Effector memory CD4-positive, alpha-beta T cell (primary cell): ENCODE results near the gene PML.

Experiments used
- DNase-seq, 3 donors: peaks; one replicate each; pipeline ENCODE4 v3.0.0-alpha.2; 2020
- H3K27ac ChIP-seq: 2 replicates; pipeline ENCODE4 v1.7.0; 2013; ENCODE audit warnings: mild to moderate bottlenecking, low read length, moderate library complexity; ENCODE audit not compliant: insufficient read depth, poor library complexity, severe bottlenecking
- H3K27me3 ChIP-seq: replicated peaks from 2 replicates; pipeline ENCODE4 v1.7.0; 2013; ENCODE audit warnings: mild to moderate bottlenecking, low read length; ENCODE audit not compliant: insufficient read depth, control insufficient read depth, poor library complexity, severe bottlenecking
- H3K36me3 ChIP-seq: 2 replicates; pipeline ENCODE4 v1.7.0; 2013; ENCODE audit warnings: mild to moderate bottlenecking, low read length, moderate library complexity; ENCODE audit not compliant: control insufficient read depth, insufficient read depth
- H3K4me1 ChIP-seq: 2 replicates; pipeline ENCODE4 v1.7.0; 2013; ENCODE audit warnings: low read length, mild to moderate bottlenecking; ENCODE audit not compliant: control insufficient read depth, insufficient read depth, poor library complexity, severe bottlenecking
- H3K4me3 ChIP-seq: 2 replicates; pipeline ENCODE4 v1.7.0; 2013; ENCODE audit warnings: low read length, low read depth, mild to moderate bottlenecking; ENCODE audit not compliant: insufficient read depth, poor library complexity, severe bottlenecking
- H3K9me3 ChIP-seq: 2 replicates; pipeline ENCODE4 v1.7.0; 2013; ENCODE audit warnings: mild to moderate bottlenecking, low read length, moderate library complexity; ENCODE audit not compliant: control insufficient read depth

Gene PML

GRCh38 chr15:74008901-74009300, 14.4 kb downstream of the PML start:
- Histone ChIP-seq H3K27ac (no peak overlapping the region), H3K36me3 (peaks cover 4% of the 10 kb centered on the region), H3K4me1 (no peaks in the 10 kb centered on the region)

DNA sequence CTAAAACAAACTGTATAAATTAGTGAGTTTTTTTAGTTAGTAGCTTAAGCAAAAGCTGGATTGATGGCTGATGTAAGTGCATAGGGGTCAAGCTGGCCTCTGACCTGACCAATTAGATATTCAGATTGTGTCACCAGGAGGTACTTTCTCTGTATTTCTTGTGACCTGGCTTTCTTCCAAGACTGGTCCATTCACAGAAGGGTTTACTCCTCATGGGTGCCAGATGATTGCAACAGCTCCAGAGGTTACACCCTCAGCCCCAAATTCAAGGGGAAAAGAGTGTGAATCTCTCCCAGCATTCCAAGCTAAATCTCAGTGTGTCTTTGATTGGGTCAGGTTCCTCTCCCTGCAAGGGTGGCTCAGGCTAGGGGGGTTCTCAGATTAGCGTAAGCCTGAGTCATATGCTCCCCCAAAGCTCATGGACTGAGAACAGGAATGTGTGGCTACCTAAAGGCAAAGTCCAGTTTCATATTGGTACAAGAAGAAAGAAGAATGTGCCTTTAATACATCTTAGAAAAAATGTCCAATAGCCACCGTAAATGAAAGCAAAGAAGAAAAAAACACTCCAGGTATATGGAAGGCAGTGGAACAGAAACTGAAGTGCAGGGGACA, 16.5 kb downstream of the PML start:
- Histone ChIP-seq H3K27me3 (no peaks in the 10 kb centered on the region), H3K27ac (no peak overlapping the region), H3K9me3 (no peaks in the 10 kb centered on the region), H3K4me1 (no peaks in the 10 kb centered on the region), H3K4me3 (no peak overlapping the region), H3K36me3 (peaks cover 4% of the 10 kb centered on the region)
- no peak for DNase-seq

More at GRCh38 chr15:74008901-74009300, 14.4 kb downstream of the PML start:
- no peak overlapping the region for H3K4me3 ChIP-seq
- H3K9me3 ChIP-seq, result no peaks in the 10 kb centered on the region
- no peak for DNase-seq
- no peaks in the 10 kb centered on the region for H3K27me3 ChIP-seq

DNA sequence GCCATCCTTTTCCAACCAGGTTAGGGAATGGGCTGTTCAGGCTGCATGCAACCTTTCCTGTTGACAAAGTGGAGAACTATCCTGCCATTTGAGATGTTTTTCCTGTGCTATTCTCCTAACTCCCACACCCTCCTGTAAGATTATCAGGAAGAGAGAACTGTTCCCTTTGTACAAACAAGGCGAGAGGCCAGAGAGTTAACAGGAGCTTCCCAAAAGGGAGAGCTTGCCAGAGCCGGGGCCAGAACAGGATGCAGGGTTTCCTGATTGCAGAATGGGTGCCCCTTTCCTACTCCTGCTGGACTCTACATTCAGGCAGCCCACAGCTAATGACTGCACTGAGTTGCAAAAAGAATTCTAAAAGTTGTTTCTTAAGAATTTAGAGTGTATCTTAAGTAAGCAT, 17.1 kb downstream of the PML start:
- Histone ChIP-seq H3K27ac (no peak overlapping the region), H3K4me1 (no peaks in the 10 kb centered on the region), H3K36me3 (peaks cover 4% of the 10 kb centered on the region), H3K9me3 (no peaks in the 10 kb centered on the region), H3K4me3 (no peak overlapping the region), H3K27me3 (no peaks in the 10 kb centered on the region)
- DNase-seq, result no peak

DNA sequence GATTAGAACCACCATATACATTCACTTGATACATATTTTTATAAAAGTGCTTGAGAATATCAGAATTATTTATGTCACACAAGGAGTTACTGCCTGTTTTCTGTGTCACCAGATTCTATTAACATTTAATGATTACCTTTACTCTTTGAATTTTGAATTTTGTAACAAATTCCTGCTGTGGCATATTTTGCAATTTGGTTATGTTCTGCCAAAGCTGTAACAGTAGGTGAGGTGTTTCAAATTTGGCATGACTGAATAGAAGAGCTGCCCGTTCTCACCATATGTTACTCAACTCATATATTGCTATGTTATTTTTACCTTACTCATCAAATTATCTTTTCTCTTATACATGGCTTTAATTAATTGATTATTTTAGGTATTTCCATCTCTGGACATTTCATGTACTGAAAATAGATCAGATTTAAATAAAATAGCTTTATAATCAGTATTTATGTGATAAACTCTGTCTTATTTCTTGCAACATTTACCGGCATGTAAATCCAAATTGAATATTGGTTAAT, 18.9 kb downstream of the PML start:
- Histone ChIP-seq H3K4me3 (no peak overlapping the region), H3K4me1 (no peaks in the 10 kb centered on the region), H3K9me3 (no peaks in the 10 kb centered on the region), H3K36me3 (no peaks in the 10 kb centered on the region), H3K27ac (no peak overlapping the region), H3K27me3 (no peaks in the 10 kb centered on the region)
- no peak for DNase-seq

GRCh38 chr15:74019734-74020133, 25.2 kb downstream of the PML start:
- peaks cover 27% of the 10 kb centered on the region for H3K36me3 ChIP-seq
- DNase-seq, result no peak

DNA sequence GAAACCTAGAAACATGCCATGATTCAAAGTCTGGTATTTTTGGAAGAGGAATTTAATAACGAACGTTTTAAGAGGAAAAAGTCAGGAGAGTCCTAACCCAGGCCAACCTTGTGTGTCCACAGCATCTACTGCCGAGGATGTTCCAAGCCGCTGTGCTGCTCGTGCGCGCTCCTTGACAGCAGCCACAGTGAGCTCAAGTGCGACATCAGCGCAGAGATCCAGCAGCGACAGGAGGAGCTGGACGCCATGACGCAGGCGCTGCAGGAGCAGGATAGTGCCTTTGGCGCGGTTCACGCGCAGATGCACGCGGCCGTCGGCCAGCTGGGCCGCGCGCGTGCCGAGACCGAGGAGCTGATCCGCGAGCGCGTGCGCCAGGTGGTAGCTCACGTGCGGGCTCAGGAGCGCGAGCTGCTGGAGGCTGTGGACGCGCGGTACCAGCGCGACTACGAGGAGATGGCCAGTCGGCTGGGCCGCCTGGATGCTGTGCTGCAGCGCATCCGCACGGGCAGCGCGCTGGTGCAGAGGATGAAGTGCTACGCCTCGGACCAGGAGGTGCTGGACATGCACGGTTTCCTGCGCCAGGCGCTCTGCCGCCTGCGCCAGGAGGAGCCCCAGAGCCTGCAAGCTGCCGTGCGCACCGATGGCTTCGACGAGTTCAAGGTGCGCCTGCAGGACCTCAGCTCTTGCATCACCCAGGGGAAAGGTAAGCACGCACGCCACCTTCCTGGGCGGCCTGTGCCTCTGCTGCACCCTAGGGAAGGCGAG, 28.4 kb downstream of the PML start:
- no peak overlapping the region for H3K4me3 ChIP-seq
- no peak for DNase-seq
- no peak overlapping the region for H3K27ac ChIP-seq
- no peaks in the 10 kb centered on the region for H3K9me3 ChIP-seq
- H3K27me3 ChIP-seq, result no peaks in the 10 kb centered on the region
- peaks cover 48% of the 10 kb centered on the region for H3K36me3 ChIP-seq
- peaks cover 4% of the 10 kb centered on the region for H3K4me1 ChIP-seq

More at GRCh38 chr15:74019734-74020133, 25.2 kb downstream of the PML start:
- Histone ChIP-seq H3K9me3 (no peaks in the 10 kb centered on the region), H3K27me3 (no peaks in the 10 kb centered on the region), H3K4me1 (peaks cover 4% of the 10 kb centered on the region), H3K27ac (no peak overlapping the region), H3K4me3 (no peak overlapping the region)

GRCh38 chr15:74024687-74025086, 30.2 kb downstream of the PML start:
- DNase-seq, result no peak
- Histone ChIP-seq H3K27ac (no peak overlapping the region), H3K9me3 (no peaks in the 10 kb centered on the region), H3K36me3 (peaks cover 52% of the 10 kb centered on the region), H3K27me3 (no peaks in the 10 kb centered on the region), H3K4me1 (no peaks in the 10 kb centered on the region), H3K4me3 (no peak overlapping the region)

GRCh38 chr15:74025436-74025835, 30.9 kb downstream of the PML start:
- Histone ChIP-seq H3K27ac (no peak overlapping the region), H3K4me1 (no peaks in the 10 kb centered on the region), H3K36me3 (peaks cover 55% of the 10 kb centered on the region), H3K27me3 (no peaks in the 10 kb centered on the region), H3K9me3 (no peaks in the 10 kb centered on the region), H3K4me3 (no peak overlapping the region)
- no peak for DNase-seq

DNA sequence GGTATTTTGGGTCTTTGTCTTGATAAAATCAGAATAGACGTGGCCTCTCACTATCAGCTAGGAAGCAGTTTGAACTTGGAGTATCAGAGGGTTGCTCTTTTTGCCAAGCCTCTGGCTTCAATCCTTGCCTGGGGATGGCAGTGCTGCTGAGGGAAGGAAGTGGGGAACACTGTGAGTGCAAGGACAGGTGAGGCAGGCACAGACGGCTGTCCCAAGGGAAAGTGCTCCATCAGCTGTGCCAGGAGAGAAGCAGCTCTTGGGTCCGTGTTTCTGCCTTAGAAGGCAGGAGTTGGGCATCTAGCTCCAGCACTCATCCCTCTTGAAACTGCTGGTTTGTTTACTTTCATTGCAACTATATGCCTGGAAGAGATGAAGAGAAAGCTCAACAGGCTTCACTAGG, 33.2 kb downstream of the PML start:
- no peaks in the 10 kb centered on the region for H3K27me3 ChIP-seq
- H3K9me3 ChIP-seq, result no peaks in the 10 kb centered on the region
- peaks cover 53% of the 10 kb centered on the region for H3K36me3 ChIP-seq
- no peak overlapping the region for H3K27ac ChIP-seq
- DNase-seq, result no peak
- H3K4me1 ChIP-seq, result no peaks in the 10 kb centered on the region
- H3K4me3 ChIP-seq, result no peak overlapping the region

- Histone ChIP-seq H3K36me3 (peaks cover 53% of the 10 kb centered on the region), H3K4me3 (no peak overlapping the region), H3K27ac (no peak overlapping the region), H3K4me1 (no peaks in the 10 kb centered on the region), H3K9me3 (no peaks in the 10 kb centered on the region), H3K27me3 (no peaks in the 10 kb centered on the region)
- no peak for DNase-seq
These were observed 34.1 kb downstream of the PML start for GRCh38 chr15:74028646-74029045.
